Activated CD8-positive, alpha-beta T cell treated with anti-CD3 and anti-CD28 coated beads, Interleukin-2, amount 10 ng/mL, durations not matched to agents 7 days and 5 days (primary cell): Measurements from ENCODE around the gene CLDN5. TPM values are rescaled to one million over a fixed set of nuclear protein-coding genes. Genes with fewer than 3 reads are reported as not detected.

Experiments
- ATAC-seq: fragments of 150-1000 bp; cut with Tn5 transposase; one replicate; pipeline ENCODE4 v1.10.0; 2021; ENCODE audit warnings: moderate library complexity
- CTCF ChIA-PET: fragments of 350-600 bp; sonication (Branson Sonifier 250); formaldehyde crosslinking; loops from one replicate; lab custom pipeline; 2021; ENCODE audit warnings: antibody characterized with exemption; lab: Charles Lee
- POLR2A ChIA-PET: fragments of 350-600 bp; sonication (Branson Sonifier 250); formaldehyde crosslinking; loops from one replicate; lab custom pipeline; 2021; ENCODE audit warnings: antibody characterized with exemption; lab: Charles Lee
- DNase-seq: peaks from one replicate; pipeline ENCODE4 v3.0.0-alpha.2; 2020
- H3K27ac Mint-ChIP-seq: one replicate; pipeline ENCODE4 v1.8.0; 2021; ENCODE audit warnings: mild to moderate bottlenecking, mixed read lengths
- H3K27me3 Mint-ChIP-seq: one replicate; pipeline ENCODE4 v1.8.0; 2021; ENCODE audit warnings: low read depth, mixed read lengths
- H3K36me3 Mint-ChIP-seq: one replicate; pipeline ENCODE4 v1.8.0; 2021; ENCODE audit warnings: low read depth, mixed read lengths
- H3K4me1 Mint-ChIP-seq: one replicate; pipeline ENCODE4 v1.8.0; 2021; ENCODE audit warnings: low read depth, mixed read lengths
- H3K4me3 Mint-ChIP-seq: one replicate; pipeline ENCODE4 v1.8.0; 2021; ENCODE audit warnings: mild to moderate bottlenecking, mixed read lengths
- H3K9me3 Mint-ChIP-seq: one replicate; pipeline ENCODE4 v1.8.0; 2022; ENCODE audit warnings: mixed read lengths; ENCODE audit not compliant: insufficient read depth
- total RNA-seq, 2 experiments: library from RNA; stranded (reverse); gene quantifications; one replicate each; pipeline ENCODE4 v1.2.3, GENCODE V29; 2021

Gene CLDN5
- total RNA-seq, 2 experiments from 2014 or later, result not detected

- ChIA-PET CTCF (interaction anchor here (0.7 to 2.3 kb wide), 2 partner anchors 10 to 157 kb away, joined by 3 to 6 read pairs; no protein-coding TSS in a partner anchor), POLR2A (no interaction called here)
- Mint-ChIP-seq H3K9me3 (no peaks in the 10 kb centered on the region), H3K27ac (no peak overlapping the region), H3K27me3 (no peaks in the 10 kb centered on the region), H3K36me3 (peaks cover 43% of the 10 kb centered on the region), H3K4me3 (no peak overlapping the region), H3K4me1 (peaks cover 18% of the 10 kb centered on the region)
- DNase-seq (no peak), ATAC-seq (no peak)
Observed at GRCh38 chr22:19473578-19473977, 50.6 kb downstream of the CLDN5 start.

Other genes starting within 250 kb of the CLDN5 start
- under 1 TPM; 0.44 to 0.58 TPM for gene CLTCL1, start 232.7 kb downstream of the CLDN5 start, total RNA-seq
- gene HIRA, start 92.7 kb downstream of the CLDN5 start, total RNA-seq, result 10 to 100 TPM; 47.0 to 48.1 TPM
- gene MRPL40, start 91.9 kb downstream of the CLDN5 start, total RNA-seq, result 10 to 100 TPM; 26.8 to 29.5 TPM
- gene C22orf39, start 76.7 kb downstream of the CLDN5 start, total RNA-seq, result 10 to 100 TPM; 33.9 to 35.0 TPM
- gene UFD1, start 45.2 kb downstream of the CLDN5 start, total RNA-seq, result 10 to 100 TPM; 94.3 to 97.2 TPM
- gene CDC45, start 44.5 kb downstream of the CLDN5 start, total RNA-seq, result 10 to 100 TPM; 90.2 to 94.3 TPM
- gene SEPTIN5, start 190.1 kb upstream of the CLDN5 start, total RNA-seq, result under 1 TPM in 1 of 2 experiments, not detected in 1; 0.53 TPM
- not detected for gene GP1BB, start 199.1 kb upstream of the CLDN5 start, total RNA-seq
- gene TBX1, start 236.4 kb upstream of the CLDN5 start, total RNA-seq, result 1 to 10 TPM; 1.2 to 1.5 TPM